Suprapubic skin (tissue), 4 donors: ENCODE data around the gene OR9A2. TPM values are rescaled to one million over a fixed set of nuclear protein-coding genes. Genes with fewer than 3 reads are reported as not detected.

Experiments used
- DNase-seq, 2 donors: peaks; one replicate each; pipeline ENCODE4 v3.0.0-alpha.2; 2019; ENCODE audit warnings: low spot score in 2 of 2
- H3K27ac ChIP-seq: fragments of 200-600 bp; sonication (generic); one replicate; pipeline ENCODE4 v1.5.1; 2019
- H3K27me3 ChIP-seq: fragments of 200-600 bp; sonication (generic); one replicate; pipeline ENCODE4 v1.5.1; 2019
- H3K36me3 ChIP-seq: fragments of 200-600 bp; sonication (generic); one replicate; pipeline ENCODE4 v1.5.1; 2019
- H3K4me1 ChIP-seq: fragments of 200-600 bp; sonication (generic); one replicate; pipeline ENCODE4 v1.5.1; 2019
- H3K4me3 ChIP-seq: fragments of 200-600 bp; sonication (generic); one replicate; pipeline ENCODE4 v1.5.1; 2019; ENCODE audit warnings: mild to moderate bottlenecking
- H3K9me3 ChIP-seq: fragments of 200-600 bp; sonication (generic); one replicate; pipeline ENCODE4 v1.5.1; 2019
- EP300 ChIP-seq: sonication (generic); formaldehyde crosslinking; IDR thresholded peaks from one replicate; pipeline ENCODE4 v1.6.1; 2017; ENCODE audit warnings: antibody characterized with exemption
- POLR2A ChIP-seq, 2 donors: fragments of 450-650 bp; IDR thresholded peaks; one replicate each; pipeline ENCODE4 v1.6.1; 2017; ENCODE audit warnings: antibody characterized with exemption in 2 of 2, mild to moderate bottlenecking in 2 of 2, moderate library complexity in 2 of 2
- POLR2AphosphoS5 ChIP-seq, 3 donors: sonication (generic); formaldehyde crosslinking; IDR thresholded peaks; one replicate each; pipeline ENCODE4 v1.6.1; 2017; ENCODE audit warnings: antibody characterized with exemption in 3 of 3
- WGBS: methylation state at CpG from one replicate; pipeline ENCODE4 v1.1.5; 2018; 5-methylcytosine and 5-hydroxymethylcytosine counted together
- total RNA-seq, 4 donors: library from RNA; depleted of rRNA; stranded (reverse); fragments of >200 nt; gene quantifications; one replicate each; pipeline ENCODE4 v1.1.0, GENCODE V29; 2016
- TF ChIP-seq, protein P1 (sequence below), 2 donors: fragments of 200-600 bp in 1 of 2; fragments of 450-650 bp in 1 of 2; sonication (generic) in 1 of 2; IDR thresholded peaks; one replicate each; pipeline ENCODE4 v1.5.1; 2016 to 2019; ENCODE audit warnings: antibody characterized with exemption in 2 of 2, mild to moderate bottlenecking in 1 of 2, moderate library complexity in 1 of 2

Gene OR9A2
- total RNA-seq, 4 donors from 2014 or later, result 0.64 TPM; not detected in 3

GRCh38 chr7:143042790-143043271 lies 15.9 kb upstream of the OR9A2 start:
- Histone ChIP-seq H3K36me3 (no peaks in the 10 kb centered on the region), H3K4me3 (no peak overlapping the region), H3K27ac (no peak overlapping the region), H3K4me1 (no peaks in the 10 kb centered on the region), H3K27me3 (no peaks in the 10 kb centered on the region), H3K9me3 (no peaks in the 10 kb centered on the region)
- TF ChIP-seq EP300 (no peak), POLR2AphosphoS5 (IDR thresholded peaks at IDR 0.05) (no peak), POLR2A (IDR thresholded peaks at IDR 0.05) (no peak)
- TF ChIP-seq, protein P1, sequence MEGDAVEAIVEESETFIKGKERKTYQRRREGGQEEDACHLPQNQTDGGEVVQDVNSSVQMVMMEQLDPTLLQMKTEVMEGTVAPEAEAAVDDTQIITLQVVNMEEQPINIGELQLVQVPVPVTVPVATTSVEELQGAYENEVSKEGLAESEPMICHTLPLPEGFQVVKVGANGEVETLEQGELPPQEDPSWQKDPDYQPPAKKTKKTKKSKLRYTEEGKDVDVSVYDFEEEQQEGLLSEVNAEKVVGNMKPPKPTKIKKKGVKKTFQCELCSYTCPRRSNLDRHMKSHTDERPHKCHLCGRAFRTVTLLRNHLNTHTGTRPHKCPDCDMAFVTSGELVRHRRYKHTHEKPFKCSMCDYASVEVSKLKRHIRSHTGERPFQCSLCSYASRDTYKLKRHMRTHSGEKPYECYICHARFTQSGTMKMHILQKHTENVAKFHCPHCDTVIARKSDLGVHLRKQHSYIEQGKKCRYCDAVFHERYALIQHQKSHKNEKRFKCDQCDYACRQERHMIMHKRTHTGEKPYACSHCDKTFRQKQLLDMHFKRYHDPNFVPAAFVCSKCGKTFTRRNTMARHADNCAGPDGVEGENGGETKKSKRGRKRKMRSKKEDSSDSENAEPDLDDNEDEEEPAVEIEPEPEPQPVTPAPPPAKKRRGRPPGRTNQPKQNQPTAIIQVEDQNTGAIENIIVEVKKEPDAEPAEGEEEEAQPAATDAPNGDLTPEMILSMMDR (IDR thresholded peaks at IDR 0.05), result no peak
- no peak for DNase-seq
- 63% methylated on average over 6 of the region's 6 CpGs for WGBS

DNA sequence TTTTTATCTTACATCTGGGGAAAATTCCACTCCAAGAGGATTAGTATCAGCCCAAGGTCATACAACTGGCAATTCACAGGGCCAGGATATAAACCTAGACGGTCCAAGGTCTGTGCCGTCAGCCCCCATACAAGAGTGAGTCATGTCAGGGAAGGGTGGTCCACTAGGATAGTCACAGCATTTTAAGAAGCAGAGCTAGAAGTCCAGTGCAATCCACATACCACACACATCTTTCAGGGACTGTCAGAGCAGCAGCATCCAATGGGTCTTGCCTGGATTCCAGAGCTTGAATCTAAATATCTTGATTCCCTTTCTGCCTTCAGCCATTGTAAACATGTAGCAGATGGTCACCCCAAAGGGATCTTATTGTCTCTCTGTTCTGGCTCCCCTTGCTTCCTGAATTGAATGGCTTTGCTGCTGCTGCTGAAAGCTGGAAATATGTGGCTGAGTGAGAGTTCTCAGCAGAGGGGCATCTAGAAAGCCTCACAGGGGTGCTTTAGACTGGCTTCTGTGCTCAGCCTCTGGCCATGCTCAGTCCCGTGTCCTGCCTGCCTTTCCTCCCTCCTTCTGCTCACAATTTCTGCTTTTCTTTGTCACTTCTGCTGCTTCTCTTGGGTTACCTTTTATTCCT lies 15.3 kb upstream of the OR9A2 start:
- WGBS, result 82% methylated on average over 3 of the region's 3 CpGs
- no peaks in the 10 kb centered on the region for H3K36me3 ChIP-seq
- H3K9me3 ChIP-seq, result no peaks in the 10 kb centered on the region
- no peaks in the 10 kb centered on the region for H3K27me3 ChIP-seq
- H3K4me1 ChIP-seq, result no peaks in the 10 kb centered on the region
- TF ChIP-seq, protein P1 (IDR thresholded peaks at IDR 0.05), result no peak
- TF ChIP-seq POLR2A (IDR thresholded peaks at IDR 0.05) (no peak), EP300 (no peak), POLR2AphosphoS5 (IDR thresholded peaks at IDR 0.05) (no peak)
- no peak overlapping the region for H3K27ac ChIP-seq
- DNase-seq, result no peak
- no peak overlapping the region for H3K4me3 ChIP-seq

DNA sequence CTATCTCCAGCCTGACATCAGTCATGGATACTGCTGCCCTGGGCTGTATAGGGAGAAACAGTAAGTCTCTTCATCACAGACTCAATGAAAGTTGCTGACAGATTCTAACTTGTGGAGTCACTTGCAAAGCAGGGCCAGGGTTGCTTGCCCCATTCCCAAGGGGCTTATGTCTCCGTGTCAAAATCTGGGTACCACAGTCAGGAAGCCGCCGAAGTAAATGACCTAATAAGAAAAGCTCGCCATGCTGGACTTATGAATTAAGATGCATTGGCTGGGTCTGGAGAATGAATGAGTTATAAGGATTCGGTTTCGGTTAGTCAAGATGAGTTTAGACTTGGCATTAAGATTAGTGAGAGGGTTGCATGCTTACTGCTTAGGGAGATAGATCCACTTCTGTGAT lies 14.4 kb upstream of the OR9A2 start:
- Histone ChIP-seq H3K27me3 (no peaks in the 10 kb centered on the region), H3K36me3 (no peaks in the 10 kb centered on the region), H3K4me1 (no peaks in the 10 kb centered on the region), H3K9me3 (no peaks in the 10 kb centered on the region), H3K27ac (no peak overlapping the region), H3K4me3 (no peak overlapping the region)
- TF ChIP-seq POLR2AphosphoS5 (IDR thresholded peaks at IDR 0.05) (no peak), POLR2A (IDR thresholded peaks at IDR 0.05) (no peak), EP300 (no peak)
- TF ChIP-seq, protein P1 (IDR thresholded peaks at IDR 0.05), result no peak
- 88% methylated on average over 6 of the region's 6 CpGs for WGBS
- DNase-seq, result no peak

DNA sequence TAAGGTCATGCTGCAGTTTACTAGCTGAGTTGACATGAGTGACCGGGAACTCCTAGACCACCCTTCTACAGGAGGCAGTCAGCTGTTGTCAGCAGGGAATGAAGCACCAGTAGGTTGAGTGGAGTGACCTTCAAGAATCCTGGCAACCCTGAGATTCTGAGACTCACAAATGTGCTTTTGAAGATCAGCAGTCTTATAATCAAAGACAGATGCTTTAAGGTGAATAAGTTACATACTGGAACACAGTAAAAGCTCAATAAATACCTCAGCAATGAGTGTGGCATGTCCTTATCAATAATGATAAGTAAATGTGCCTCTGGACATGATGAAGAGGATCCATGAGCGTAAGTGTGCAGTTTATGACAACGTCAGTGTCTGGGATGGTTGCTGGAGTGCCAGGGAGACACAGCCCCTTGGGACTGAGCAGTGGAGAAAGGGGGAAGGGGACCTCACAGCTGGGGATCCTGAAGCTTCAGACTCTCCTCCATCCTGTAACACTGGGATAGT lies 13.3 kb upstream of the OR9A2 start:
- Histone ChIP-seq H3K27me3 (no peaks in the 10 kb centered on the region), H3K4me3 (no peak overlapping the region), H3K36me3 (no peaks in the 10 kb centered on the region), H3K4me1 (no peaks in the 10 kb centered on the region), H3K27ac (no peak overlapping the region), H3K9me3 (no peaks in the 10 kb centered on the region)
- 77% methylated on average over 3 of the region's 3 CpGs for WGBS
- no peak for TF ChIP-seq POLR2AphosphoS5 (IDR thresholded peaks at IDR 0.05)
- no peak for TF ChIP-seq POLR2A (IDR thresholded peaks at IDR 0.05)
- TF ChIP-seq, protein P1 (IDR thresholded peaks at IDR 0.05), result no peak
- TF ChIP-seq EP300, result no peak
- no peak for DNase-seq

DNA sequence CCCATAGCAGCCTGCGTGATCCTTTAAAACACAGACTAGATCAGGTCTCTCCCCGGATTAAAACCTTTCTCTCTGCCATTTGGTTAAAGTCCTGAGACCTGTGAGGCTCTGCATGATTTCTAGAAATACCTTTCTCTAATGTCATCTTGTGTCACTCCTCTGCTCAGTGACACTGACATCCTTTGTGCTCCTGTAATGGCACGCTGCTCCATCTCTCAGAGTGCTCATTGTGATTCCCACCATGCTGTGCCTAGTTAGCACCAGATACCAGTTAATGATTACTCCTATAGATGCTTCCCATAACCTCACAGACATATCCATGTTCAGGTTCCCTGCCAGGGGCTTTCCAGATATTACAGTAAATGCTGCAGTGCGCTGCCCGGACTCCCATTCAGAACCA lies 11.7 kb upstream of the OR9A2 start:
- no peaks in the 10 kb centered on the region for H3K4me1 ChIP-seq
- H3K9me3 ChIP-seq, result no peaks in the 10 kb centered on the region
- no peaks in the 10 kb centered on the region for H3K36me3 ChIP-seq
- H3K4me3 ChIP-seq, result no peak overlapping the region
- TF ChIP-seq, protein P1 (IDR thresholded peaks at IDR 0.05), result no peak
- TF ChIP-seq POLR2A (IDR thresholded peaks at IDR 0.05) (no peak), POLR2AphosphoS5 (IDR thresholded peaks at IDR 0.05) (no peak), EP300 (no peak)
- H3K27me3 ChIP-seq, result no peaks in the 10 kb centered on the region
- no peak overlapping the region for H3K27ac ChIP-seq
- DNase-seq, result no peak
- WGBS, result 81% methylated on average over 5 of the region's 5 CpGs
